GM23338 (cell line): Measurements from ENCODE around the gene RAPGEF3. TPM values are rescaled to one million over a fixed set of nuclear protein-coding genes. Genes with fewer than 3 reads are reported as not detected.

Source experiments
- ATAC-seq: fragments of 200-7000 bp; cut with Tn5 transposase; 3 replicates; pipeline ENCODE4 v1.9.1; 2020
- DNase-seq: peaks from one replicate; pipeline ENCODE4 v3.0.0-alpha.2; 2015; ENCODE audit warnings: low spot score
- H2AFZ ChIP-seq: fragments of 200-600 bp; sonication (generic); 2 replicates; pipeline ENCODE4 v1.8.0; 2016; ENCODE audit warnings: antibody characterized with exemption, mild to moderate bottlenecking, moderate library complexity
- H3F3A ChIP-seq: fragments of 200-600 bp; sonication (generic); replicated peaks from 2 replicates; pipeline ENCODE4 v1.8.0; 2017; ENCODE audit warnings: antibody characterized with exemption, mixed run types, low read depth
- H3K27ac ChIP-seq: fragments of 200-600 bp; sonication (generic); 2 replicates; pipeline ENCODE4 v1.6.1; 2016; ENCODE audit warnings: low read depth
- H3K27me3 ChIP-seq: fragments of 200-600 bp; sonication (generic); 2 replicates; pipeline ENCODE4 v1.8.0; 2016; ENCODE audit warnings: mild to moderate bottlenecking, mixed run types, moderate library complexity; ENCODE audit not compliant: insufficient read depth
- H3K36me3 ChIP-seq: fragments of 200-600 bp; sonication (generic); 2 replicates; pipeline ENCODE4 v1.8.0; 2016; ENCODE audit warnings: mild to moderate bottlenecking; ENCODE audit not compliant: insufficient read depth
- H3K4me1 ChIP-seq: fragments of 200-600 bp; sonication (generic); 2 replicates; pipeline ENCODE4 v1.8.0; 2016; ENCODE audit warnings: mild to moderate bottlenecking, moderate library complexity; ENCODE audit not compliant: insufficient read depth
- H3K4me2 ChIP-seq: fragments of 200-600 bp; sonication (generic); 2 replicates; pipeline ENCODE4 v1.7.1; 2017; ENCODE audit warnings: mixed run types
- H3K4me3 ChIP-seq: fragments of 200-600 bp; sonication (generic); 2 replicates; pipeline ENCODE4 v1.6.1; 2016; ENCODE audit warnings: mixed run types
- H3K79me2 ChIP-seq: fragments of 200-600 bp; sonication (generic); replicated peaks from 2 replicates; pipeline ENCODE4 v1.8.0; 2017; ENCODE audit warnings: mild to moderate bottlenecking; ENCODE audit not compliant: insufficient read depth
- H3K9me2 ChIP-seq: fragments of 200-600 bp; sonication (generic); 2 replicates; pipeline ENCODE4 v1.8.0; 2017; ENCODE audit not compliant: insufficient read depth
- H4K20me1 ChIP-seq: fragments of 200-600 bp; sonication (generic); replicated peaks from 2 replicates; pipeline ENCODE4 v1.8.0; 2017; ENCODE audit warnings: mild to moderate bottlenecking; ENCODE audit not compliant: insufficient read depth
- H3K27ac Mint-ChIP-seq: 2 replicates; pipeline ENCODE4 v1.8.0; 2020; ENCODE audit warnings: inconsistent platforms, mild to moderate bottlenecking, moderate library complexity, mixed read lengths
- H3K27me3 Mint-ChIP-seq: 3 replicates; pipeline ENCODE4 v1.8.0; 2022; ENCODE audit warnings: low read depth, mild to moderate bottlenecking, moderate library complexity, mixed read lengths, inconsistent platforms; ENCODE audit not compliant: insufficient read depth, poor library complexity
- H3K36me3 Mint-ChIP-seq: 3 replicates; pipeline ENCODE4 v1.8.0; 2021; ENCODE audit warnings: low read depth, mild to moderate bottlenecking, inconsistent platforms, moderate library complexity, mixed read lengths
- H3K4me1 Mint-ChIP-seq: 3 replicates; pipeline ENCODE4 v1.8.0; 2020; ENCODE audit warnings: mild to moderate bottlenecking, inconsistent platforms, mixed read lengths
- H3K4me3 Mint-ChIP-seq: 3 replicates; pipeline ENCODE4 v1.8.0; 2021; ENCODE audit warnings: moderate library complexity, mild to moderate bottlenecking, inconsistent platforms, mixed read lengths
- H3K9me3 Mint-ChIP-seq: 3 replicates; pipeline ENCODE4 v1.8.0; 2020; ENCODE audit warnings: moderate library complexity, mild to moderate bottlenecking, inconsistent platforms, mixed read lengths
- CREB1 ChIP-seq: fragments of 250-450 bp; sonication (Bioruptor Pico); IDR thresholded peaks from 2 replicates; pipeline ENCODE4 v1.5.0; 2020; ENCODE audit warnings: low read depth, mild to moderate bottlenecking, moderate library complexity
- CTCF ChIP-seq, 2 experiments: fragments of 200-600 bp in 1 of 2; sonication (generic) in 1 of 2; conservative IDR thresholded peaks; 2 replicates each; pipeline versions ENCODE4 v1.5.1 to v1.6.1; 2016 to 2017; ENCODE audit warnings: antibody characterized with exemption in 2 of 2, low read depth in 2 of 2, mild to moderate bottlenecking in 2 of 2, moderate library complexity in 1 of 2
- ETS1 ChIP-seq: IDR thresholded peaks from 2 replicates; pipeline ENCODE4 v1.6.1; 2016; ENCODE audit warnings: antibody characterized with exemption
- EZH2 ChIP-seq: fragments of 200-600 bp; sonication (generic); IDR thresholded peaks from one replicate; pipeline ENCODE4 v1.8.0; 2017; ENCODE audit warnings: antibody characterized with exemption, mild to moderate bottlenecking, low read depth; ENCODE audit not compliant: unreplicated experiment
- EZH2phosphoT487 ChIP-seq: fragments of 200-600 bp; sonication (generic); IDR thresholded peaks from one replicate; pipeline ENCODE4 v1.8.1; 2018; ENCODE audit warnings: antibody characterized with exemption; ENCODE audit not compliant: unreplicated experiment
- JUNB ChIP-seq: IDR thresholded peaks from one replicate; pipeline ENCODE4 v1.6.1; 2016; ENCODE audit warnings: antibody characterized with exemption; ENCODE audit not compliant: unreplicated experiment
- NANOG ChIP-seq: IDR thresholded peaks from 2 replicates; pipeline ENCODE4 v1.6.1; 2016; ENCODE audit warnings: antibody characterized with exemption, borderline replicate concordance
- POLR2AphosphoS5 ChIP-seq: IDR thresholded peaks from 2 replicates; pipeline ENCODE4 v1.6.1; 2016; ENCODE audit warnings: antibody characterized with exemption, low read depth
- REST ChIP-seq: IDR thresholded peaks from one replicate; pipeline ENCODE4 v1.6.1; 2018; ENCODE audit warnings: antibody characterized with exemption; ENCODE audit not compliant: unreplicated experiment
- STAT1 ChIP-seq: IDR thresholded peaks from one replicate; pipeline ENCODE4 v1.6.1; 2016; ENCODE audit warnings: antibody characterized with exemption; ENCODE audit not compliant: unreplicated experiment
- ZNF114 ChIP-seq: fragments of 250-450 bp; sonication (Bioruptor Pico); IDR thresholded peaks from 2 replicates; pipeline ENCODE4 v1.5.0; 2020; ENCODE audit warnings: mild to moderate bottlenecking, moderate library complexity
- ZNF331 ChIP-seq: fragments of 250-450 bp; sonication (Bioruptor Pico); IDR thresholded peaks from 2 replicates; pipeline ENCODE4 v1.5.0; 2020; ENCODE audit warnings: low read depth, mild to moderate bottlenecking, moderate library complexity
- ZNF462 ChIP-seq: fragments of 250-450 bp; sonication (Bioruptor Pico); IDR thresholded peaks from 2 replicates; pipeline ENCODE4 v1.5.0; 2020; ENCODE audit warnings: mild to moderate bottlenecking, moderate library complexity
- polyA plus RNA-seq: library from polyadenylated mRNA; unstranded; fragments of >200 nt; fragmentation: Nextera tagmentation; extraction: Ambion mirVana; gene quantifications from 2 replicates; pipeline ENCODE4 v1.2.1, GENCODE V29; 2016
- total RNA-seq: library from RNA; depleted of rRNA; stranded (reverse); fragments of >200 nt; shearing (Covaris generic); gene quantifications from 2 replicates; pipeline ENCODE4 v1.2.3, GENCODE V29; 2014

RAPGEF3 gene
- total and polyA plus RNA-seq, 2 experiments from 2014 or later = 2.3 to 11.8 TPM

GRCh38 chr12:47736877-47737676 lies 21.6 kb downstream of the RAPGEF3 start:
- Mint-ChIP-seq H3K36me3 (no peaks in the 10 kb centered on the region), H3K4me3 (no peak overlapping the region), H3K9me3 (no peaks in the 10 kb centered on the region), H3K4me1 (peaks cover 29% of the 10 kb centered on the region), H3K27me3 (peaks cover 14% of the 10 kb centered on the region), H3K27ac (no peak overlapping the region)
- DNase-seq = no peak
- ATAC-seq = no peak
- Histone ChIP-seq H3F3A (no peaks in the 10 kb centered on the region), H3K79me2 (no peaks in the 10 kb centered on the region), H3K27me3 (no peaks in the 10 kb centered on the region), H3K4me2 (no peak overlapping the region), H3K27ac (no peak overlapping the region), H3K9me2 (no peaks in the 10 kb centered on the region), H3K36me3 (no peaks in the 10 kb centered on the region), H3K4me1 (peaks cover 16% of the 10 kb centered on the region; the same call in 1 of the 2 replicates), H3K4me3 (no peak overlapping the region), H2AFZ (no peak overlapping the region), H4K20me1 (no peaks in the 10 kb centered on the region)
- TF ChIP-seq EZH2phosphoT487 (no peak), REST (no peak), CREB1 (no peak), EZH2 (no peak), STAT1 (no peak), ETS1 (no peak), ZNF331 (CRISPR knock-in tag) (no peak), NANOG (no peak), JUNB (no peak), POLR2AphosphoS5 (no peak), ZNF462 (CRISPR knock-in tag) (no peak), ZNF114 (no peak), CTCF (conservative IDR thresholded peaks at IDR 0.05; ENCODE audit: low read depth in 2 of 2) (no peak)
